C4-2B (cell line): ENCODE measurements around the gene CACNB2.

Source experiments
- CTCF ChIP-seq: fragments of 450-650 bp; conservative IDR thresholded peaks from 2 replicates; pipeline ENCODE4 v1.5.1; 2017; ENCODE audit warnings: mild to moderate bottlenecking
- ZFX ChIP-seq: fragments of 450-650 bp; IDR thresholded peaks from 2 replicates; pipeline ENCODE4 v1.6.1; 2017

- no peak for TF ChIP-seq CTCF
- TF ChIP-seq ZFX, result no peak
Measured at GRCh38 chr10:18498998-18499397, 358.8 kb downstream of the CACNB2 start.
